HepG2 (cell line): ENCODE results near the gene CREB1. TPM values are rescaled to one million over a fixed set of nuclear protein-coding genes. Genes with fewer than 3 reads are reported as not detected.

ENCODE experiments used
- ATAC-seq: fragments of 200-7000 bp; cut with Tn5 transposase; 3 replicates; pipeline ENCODE4 v1.9.1; 2020; ENCODE audit warnings: mild to moderate bottlenecking, moderate library complexity
- BruUV-seq: library from RNA; stranded (reverse); fragments of 400-500 nt; replicated peaks from 2 replicates; lab custom pipeline; 2021; lab: Mats Ljungman, UMichigan
- CTCF ChIA-PET: fragments of 300-600 bp; formaldehyde crosslinking; extraction: SDS; loops from one replicate; lab custom pipeline; 2021; ENCODE audit warnings: low total read pairs, inconsistent platforms, low intra/inter-chr PET ratio; lab: Yijun Ruan, JAX
- POLR2A ChIA-PET: fragments of 350-600 bp; sonication (Branson Sonifier 250); formaldehyde crosslinking; loops from one replicate; lab custom pipeline; 2020; ENCODE audit warnings: antibody characterized with exemption, inconsistent platforms; lab: Yijun Ruan, JAX
- DNase-seq: peaks from one replicate; pipeline ENCODE4 v3.0.0-alpha.2; 2015; ENCODE audit warnings: low spot score
- FAIRE-seq: peaks from 3 replicates; lab custom pipeline; 2011; peaks lifted over from hg19 to GRCh38; lab: Jason Lieb, UNC
- H2AFZ ChIP-seq: one replicate; pipeline ENCODE4 v1.6.1; 2011; ENCODE audit warnings: low read length, inconsistent platforms
- H3K27ac ChIP-seq: fragments of 300-600 bp; 3 replicates; pipeline ENCODE4 v1.8.0; 2011; ENCODE audit warnings: mixed run types, mild to moderate bottlenecking, mixed read lengths, low read length, inconsistent platforms; ENCODE audit not compliant: insufficient read depth; ENCODE audit errors: extremely low read length
- H3K27me3 ChIP-seq, 2 experiments: fragments of 200-600 bp in 1 of 2; 2 replicates in 1 of 2; 3 replicates in 1 of 2; pipeline versions ENCODE4 v1.6.0 to v1.8.0; 2011; ENCODE audit warnings: low read length in 2 of 2, mild to moderate bottlenecking in 2 of 2, moderate library complexity in 2 of 2, inconsistent platforms in 1 of 2; ENCODE audit not compliant: insufficient read depth in 2 of 2, control insufficient read depth in 1 of 2
- H3K36me3 ChIP-seq, 2 experiments: fragments of 200-600 bp in 1 of 2; replicated peaks in 1 of 2; 2 replicates in 1 of 2; 3 replicates in 1 of 2; pipeline versions ENCODE4 v1.5.1 to v1.8.0; 2011; ENCODE audit warnings: low read length in 2 of 2, inconsistent platforms in 1 of 2; ENCODE audit not compliant: insufficient read depth in 2 of 2, control insufficient read depth in 1 of 2
- H3K4me1 ChIP-seq: 2 replicates; pipeline ENCODE4 v1.5.1; 2012; ENCODE audit warnings: low read length, inconsistent platforms; ENCODE audit not compliant: insufficient read depth
- H3K4me2 ChIP-seq: 2 replicates; pipeline ENCODE4 v1.6.0; 2011; ENCODE audit warnings: low read depth, low read length, inconsistent platforms
- H3K4me3 ChIP-seq, 3 experiments: fragments of 200-600 bp in 1 of 3; sonication (generic), shearing (Covaris generic) in 1 of 3; replicated peaks in 1 of 3; 2 replicates each; pipeline ENCODE4 v1.5.1; 2011 to 2016; ENCODE audit warnings: low read length in 3 of 3, inconsistent platforms in 2 of 3, low read depth in 2 of 3, mild to moderate bottlenecking in 2 of 3, control low read depth in 1 of 3, mixed read lengths in 1 of 3; ENCODE audit not compliant: insufficient read depth in 1 of 3
- H3K79me2 ChIP-seq: one replicate; pipeline ENCODE4 v1.6.1; 2011; ENCODE audit warnings: low read length, inconsistent platforms; ENCODE audit not compliant: insufficient read depth
- H3K9ac ChIP-seq: 2 replicates; pipeline ENCODE4 v1.6.0; 2011; ENCODE audit warnings: mild to moderate bottlenecking, low read depth, low read length, inconsistent platforms; ENCODE audit not compliant: insufficient read depth
- H3K9me3 ChIP-seq: 2 replicates; pipeline ENCODE4 v1.5.1; 2012; ENCODE audit warnings: mild to moderate bottlenecking, low read length
- H4K20me1 ChIP-seq: 2 replicates; pipeline ENCODE4 v1.6.0; 2011; ENCODE audit warnings: inconsistent platforms, mild to moderate bottlenecking, low read length, moderate library complexity; ENCODE audit not compliant: insufficient read depth
- ARID5B ChIP-seq: IDR thresholded peaks from 2 replicates; pipeline ENCODE4 v1.4.0; 2020; ENCODE audit warnings: mild to moderate bottlenecking, missing genetic modification reagents
- ASH2L ChIP-seq: fragments of 300-600, 200-600 bp; sonication (generic); IDR thresholded peaks from 2 replicates; pipeline ENCODE4 v1.7.0; 2017; ENCODE audit warnings: low read depth, mild to moderate bottlenecking, moderate library complexity, mixed read lengths, low read length; ENCODE audit not compliant: insufficient read length
- CC2D1A ChIP-seq: sonication (generic); formaldehyde crosslinking; IDR thresholded peaks from 2 replicates; pipeline ENCODE4 v1.8.1; 2023; ENCODE audit warnings: mild to moderate bottlenecking, missing genetic modification reagents
- DZIP1 ChIP-seq: sonication (generic); formaldehyde crosslinking; IDR thresholded peaks from 2 replicates; pipeline ENCODE4 v1.5.0; 2020; ENCODE audit warnings: mild to moderate bottlenecking, missing genetic modification reagents
- KAT7 ChIP-seq: IDR thresholded peaks from 2 replicates; pipeline ENCODE4 v1.6.1; 2018; ENCODE audit warnings: borderline replicate concordance, missing compliant biosample characterization
- KLF16 ChIP-seq, 2 experiments: sonication (generic) in 1 of 2; formaldehyde crosslinking in 1 of 2; IDR thresholded peaks; 2 replicates each; pipeline versions ENCODE4 v1.6.1 to v1.8.0; 2016 to 2023; ENCODE audit warnings: missing genetic modification reagents in 2 of 2, missing compliant biosample characterization in 1 of 2
- PCBP2 ChIP-seq: fragments of 200-400 bp; formaldehyde crosslinking; optimal IDR thresholded peaks from 2 replicates; pipeline ENCODE3; 2018; ENCODE audit warnings: low read length, low read depth; ENCODE audit not compliant: poor library complexity, severe bottlenecking
- POLR2AphosphoS5 ChIP-seq: IDR thresholded peaks from 2 replicates; pipeline ENCODE4 v1.6.1; 2012; ENCODE audit warnings: low read depth, low read length
- ZNF776 ChIP-seq: sonication (generic); formaldehyde crosslinking; IDR thresholded peaks from 2 replicates; pipeline ENCODE4 v1.4.0; 2020; ENCODE audit warnings: mild to moderate bottlenecking, missing genetic modification reagents
- WGBS: methylation state at CpG from one replicate; pipeline ENCODE4 v1.1.6; 2017; ENCODE audit warnings: low lambda C conversion rate; 5-methylcytosine and 5-hydroxymethylcytosine counted together
- in situ Hi-C: cut with HindIII; loops from 2 replicates; pipeline ENCODE4 v1.10.0; 2017; ENCODE audit warnings: low pct_unique_long_range_greater_than_20kb; ENCODE audit not compliant: extremely low pct_ligation_motif_present
- intact Hi-C: fragments of 100-400 bp; cut with micrococcal nuclease; formaldehyde crosslinking; loops from one replicate; pipeline ENCODE4 v1.10.0; 2022; ENCODE audit not compliant: unreplicated experiment
- polyA plus RNA-seq, 8 experiments: library from polyadenylated mRNA; depleted of rRNA in 3 of 8; stranded (reverse) in 7 of 8; unstranded in 1 of 8; fragments of >200 nt; fragmentation: Illumina TruSeq in 4 of 8; extraction: Trizol in 4 of 8; gene quantifications; 2 replicates each; pipeline versions ENCODE4 v1.2.1 to v1.2.3, GENCODE V29; 2011 to 2016; ENCODE audit warnings: low read depth in 4 of 8, missing spikeins in 1 of 8, mixed read lengths in 1 of 8; ENCODE audit not compliant: insufficient read depth in 1 of 8
- total RNA-seq, 5 experiments: library from RNA; depleted of rRNA; stranded (reverse); fragments of >200 nt; fragmentation: Illumina TruSeq; extraction: Trizol; gene quantifications; 2 replicates each; pipeline ENCODE4 v1.2.3, GENCODE V29; 2016; ENCODE audit warnings: low read depth in 1 of 5
- TF ChIP-seq, protein P1 (sequence below), 2 experiments: sonication (generic) in 1 of 2; formaldehyde crosslinking in 1 of 2; IDR thresholded peaks; 2 replicates each; pipeline versions ENCODE4 v1.5.1 to v1.6.1; 2011 to 2020; ENCODE audit warnings: borderline replicate concordance in 1 of 2, low read depth in 1 of 2, low read length in 1 of 2, mild to moderate bottlenecking in 1 of 2, missing genetic modification reagents in 1 of 2, moderate library complexity in 1 of 2
- TF ChIP-seq, protein P2 (sequence below): sonication (generic); formaldehyde crosslinking; IDR thresholded peaks from 2 replicates; pipeline ENCODE4 v1.5.1; 2020; ENCODE audit warnings: missing genetic modification reagents, mild to moderate bottlenecking, borderline replicate concordance

Gene CREB1
- total and polyA plus RNA-seq, 2 of the 13 experiments (the other 11 are each of a cell fraction or from before 2014, with no cell fraction given): 51.8 to 51.9 TPM

DNA sequence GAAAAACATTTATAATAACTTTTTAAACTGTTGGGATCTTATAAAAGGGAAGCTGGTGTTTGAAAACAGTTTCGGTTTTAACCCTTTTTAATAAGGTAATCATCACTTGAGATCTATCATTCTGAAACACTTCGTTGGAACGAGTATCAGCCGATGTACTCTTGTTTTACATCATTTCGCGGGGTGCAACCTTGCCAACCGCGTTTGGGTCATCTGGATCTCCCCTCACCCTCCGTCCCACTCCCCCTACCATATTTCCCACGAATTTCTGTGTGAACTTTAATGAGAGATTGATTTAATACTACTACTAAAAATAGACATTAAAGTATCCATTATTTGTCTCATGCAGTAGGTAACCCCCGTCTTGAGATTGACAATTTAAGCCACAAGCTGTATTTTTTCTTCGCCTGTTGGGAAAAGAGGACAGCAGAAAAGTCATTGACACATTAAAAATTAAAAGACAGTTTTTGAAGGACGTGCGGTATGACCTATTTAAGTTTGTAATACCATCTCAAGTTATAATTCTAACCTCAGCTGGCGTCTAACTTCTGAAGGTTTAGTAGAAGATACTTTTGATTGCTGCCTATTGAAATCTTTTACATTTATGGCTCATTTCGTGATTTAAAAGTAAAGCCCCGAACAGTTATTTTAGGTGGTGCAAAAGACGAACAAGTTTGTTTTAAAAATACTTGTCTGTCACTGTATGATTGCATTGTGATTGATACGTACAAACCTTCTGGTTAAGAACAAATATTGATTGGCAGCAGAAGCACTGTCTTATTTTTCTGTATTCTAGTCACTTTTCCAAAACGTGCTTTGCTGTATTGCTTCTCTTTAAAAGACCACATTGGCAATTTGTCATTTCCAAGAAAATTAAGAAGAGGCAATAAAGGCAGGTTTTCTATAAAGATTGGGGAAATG, 1.5 kb downstream of the CREB1 start:
- in situ Hi-C loops (loop anchor here (10.0 kb wide), 1 partner anchor 194 kb away; no protein-coding TSS in a partner anchor), intact Hi-C loops (loop anchor here (2.0 to 5.0 kb wide), 2 partner anchors 41 to 94 kb away; partner anchors contain the start of gene METTL21A)
- no peaks in the 10 kb centered on the region; a peak in 1 of 5 replicates for H3K27me3 ChIP-seq
- DNase-seq (no peak), FAIRE-seq (no peak), ATAC-seq (no peak)
- peak overlapping the region; percentile 94 for H3K9ac ChIP-seq
- WGBS: 4% methylated on average over 20 of the region's 20 CpGs
- H3K36me3 ChIP-seq: no peaks in the 10 kb centered on the region; a peak in 1 of 5 replicates
- H3K4me3 ChIP-seq: peak overlapping the region; percentile 77 to 98 (median 93)
- H3K9me3 ChIP-seq: no peaks in the 10 kb centered on the region
- H3K4me2 ChIP-seq: peak overlapping the region; percentile 86
- peaks cover 61% of the 10 kb centered on the region for H3K79me2 ChIP-seq
- ChIA-PET POLR2A (interaction anchor here (0.7 to 4.2 kb wide), 10 partner anchors 8 to 734 kb away, joined by 3 to 30 read pairs (median 8); partner anchors contain the start of genes CCNYL1, KLF7 and METTL21A), CTCF (no interaction called here)
- BruUV-seq: TSS peak; percentile 75
- H3K27ac ChIP-seq: peak overlapping the region; percentile 82
- H4K20me1 ChIP-seq: peaks cover 20% of the 10 kb centered on the region; the same call in 1 of the 2 replicates
- H2AFZ ChIP-seq: no peak overlapping the region
- peaks cover 48% of the 10 kb centered on the region for H3K4me1 ChIP-seq
- TF ChIP-seq POLR2AphosphoS5 (no peak), KAT7 (CRISPR knock-in tag) (0 out of 2 replicates have a peak, but pooled peaks have one; percentile 42), ARID5B (CRISPR knock-in tag) (no peak), ZNF776 (CRISPR knock-in tag) (no peak), DZIP1 (CRISPR knock-in tag) (no peak), CC2D1A (CRISPR knock-in tag) (no peak), PCBP2 (no peak), KLF16 (CRISPR knock-in tag; IDR thresholded peaks at IDR 0.05) (no peak), ASH2L (peak; percentile 12)
- TF ChIP-seq, protein P1, sequence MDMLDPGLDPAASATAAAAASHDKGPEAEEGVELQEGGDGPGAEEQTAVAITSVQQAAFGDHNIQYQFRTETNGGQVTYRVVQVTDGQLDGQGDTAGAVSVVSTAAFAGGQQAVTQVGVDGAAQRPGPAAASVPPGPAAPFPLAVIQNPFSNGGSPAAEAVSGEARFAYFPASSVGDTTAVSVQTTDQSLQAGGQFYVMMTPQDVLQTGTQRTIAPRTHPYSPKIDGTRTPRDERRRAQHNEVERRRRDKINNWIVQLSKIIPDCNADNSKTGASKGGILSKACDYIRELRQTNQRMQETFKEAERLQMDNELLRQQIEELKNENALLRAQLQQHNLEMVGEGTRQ (IDR thresholded peaks at IDR 0.05; ENCODE audit: low read depth, low read length): no peak
- TF ChIP-seq, protein P1 (CRISPR knock-in tag; IDR thresholded peaks at IDR 0.05; ENCODE audit: borderline replicate concordance): no peak
- TF ChIP-seq, protein P2, sequence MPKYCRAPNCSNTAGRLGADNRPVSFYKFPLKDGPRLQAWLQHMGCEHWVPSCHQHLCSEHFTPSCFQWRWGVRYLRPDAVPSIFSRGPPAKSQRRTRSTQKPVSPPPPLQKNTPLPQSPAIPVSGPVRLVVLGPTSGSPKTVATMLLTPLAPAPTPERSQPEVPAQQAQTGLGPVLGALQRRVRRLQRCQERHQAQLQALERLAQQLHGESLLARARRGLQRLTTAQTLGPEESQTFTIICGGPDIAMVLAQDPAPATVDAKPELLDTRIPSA (CRISPR knock-in tag): no peak
